Omental fat pad (tissue), 4 donors: ENCODE data around the gene TLR10. TPM values are rescaled to one million over a fixed set of nuclear protein-coding genes. Genes with fewer than 3 reads are reported as not detected.

Source experiments
- ATAC-seq: fragments of 150-250 bp; one replicate; pipeline ENCODE4 v1.9.1; 2016; ENCODE audit warnings: mild to moderate bottlenecking, moderate library complexity; ENCODE audit not compliant: low FRiP score
- DNase-seq: peaks from one replicate; pipeline ENCODE4 v3.0.0-alpha.2; 2019; ENCODE audit warnings: low spot score
- CTCF ChIP-seq, 3 donors: fragments of 450-650 bp; IDR thresholded peaks; one replicate each; pipeline ENCODE4 v1.5.1; 2016 to 2017; ENCODE audit warnings: antibody characterized with exemption in 3 of 3, mild to moderate bottlenecking in 3 of 3, moderate library complexity in 2 of 3
- total RNA-seq, 4 donors: library from RNA; depleted of rRNA; stranded (reverse); fragments of >200 nt; gene quantifications; one replicate each; pipeline ENCODE4 v1.1.0, GENCODE V29; 2016

TLR10 gene
- total RNA-seq, 4 donors from 2014 or later = 0.12 to 2.5 (median 0.33) TPM

DNA sequence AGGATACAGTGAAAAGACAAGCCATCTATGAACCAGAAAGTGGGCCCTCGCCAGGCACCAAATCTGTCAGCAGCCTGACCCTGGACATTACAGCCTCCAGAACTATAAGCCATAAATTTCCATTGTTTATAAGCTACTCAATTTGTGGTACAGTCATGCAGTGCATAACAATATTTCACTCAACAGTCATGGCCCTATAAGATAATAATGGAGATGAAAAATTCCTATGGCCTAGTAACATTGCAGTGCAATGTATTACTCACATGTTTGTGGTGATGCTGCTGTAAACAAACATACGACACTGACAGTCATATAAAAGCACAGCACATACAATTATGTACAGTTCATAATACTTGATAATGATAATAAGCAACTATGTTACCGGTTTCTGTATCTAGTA lies 38.9 kb upstream of the TLR10 start:
- TF ChIP-seq CTCF (IDR thresholded peaks at IDR 0.05) = no peak
- DNase-seq (no peak), ATAC-seq (no peak)

- ATAC-seq (no peak), DNase-seq (no peak)
- TF ChIP-seq CTCF (IDR thresholded peaks at IDR 0.05) = no peak
Measured at GRCh38 chr4:38820329-38821061, 37.7 kb upstream of the TLR10 start.

GRCh38 chr4:38819569-38819968 lies 36.8 kb upstream of the TLR10 start:
- no peak for TF ChIP-seq CTCF (IDR thresholded peaks at IDR 0.05)
- no peak for DNase-seq
- ATAC-seq = no peak

DNA sequence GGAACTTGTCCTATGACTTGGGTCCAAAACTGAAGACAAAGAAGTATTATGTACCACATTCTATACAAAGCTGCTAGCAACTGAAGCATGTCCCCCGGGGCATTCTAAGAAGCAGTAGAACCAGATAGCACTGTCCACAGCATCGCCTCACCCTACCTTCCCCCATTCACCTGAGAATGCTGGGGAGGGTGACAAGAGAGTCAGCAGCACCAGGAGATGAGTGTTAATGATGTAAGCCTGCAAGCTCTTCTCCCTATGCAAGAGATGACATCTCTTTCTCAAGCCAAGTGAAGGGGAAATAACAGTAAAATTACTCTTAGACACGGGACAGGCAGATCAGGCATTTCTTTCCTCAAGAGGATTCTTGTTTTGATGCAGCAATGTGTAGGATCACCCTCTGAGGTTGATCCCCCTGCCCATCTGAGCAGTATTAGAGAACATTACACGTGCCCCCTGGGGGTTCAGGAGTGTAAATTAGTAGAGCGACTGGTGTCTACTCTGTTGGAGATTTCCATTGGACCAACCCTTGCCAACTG lies 35.7 kb upstream of the TLR10 start:
- DNase-seq = no peak
- no peak for ATAC-seq

DNA sequence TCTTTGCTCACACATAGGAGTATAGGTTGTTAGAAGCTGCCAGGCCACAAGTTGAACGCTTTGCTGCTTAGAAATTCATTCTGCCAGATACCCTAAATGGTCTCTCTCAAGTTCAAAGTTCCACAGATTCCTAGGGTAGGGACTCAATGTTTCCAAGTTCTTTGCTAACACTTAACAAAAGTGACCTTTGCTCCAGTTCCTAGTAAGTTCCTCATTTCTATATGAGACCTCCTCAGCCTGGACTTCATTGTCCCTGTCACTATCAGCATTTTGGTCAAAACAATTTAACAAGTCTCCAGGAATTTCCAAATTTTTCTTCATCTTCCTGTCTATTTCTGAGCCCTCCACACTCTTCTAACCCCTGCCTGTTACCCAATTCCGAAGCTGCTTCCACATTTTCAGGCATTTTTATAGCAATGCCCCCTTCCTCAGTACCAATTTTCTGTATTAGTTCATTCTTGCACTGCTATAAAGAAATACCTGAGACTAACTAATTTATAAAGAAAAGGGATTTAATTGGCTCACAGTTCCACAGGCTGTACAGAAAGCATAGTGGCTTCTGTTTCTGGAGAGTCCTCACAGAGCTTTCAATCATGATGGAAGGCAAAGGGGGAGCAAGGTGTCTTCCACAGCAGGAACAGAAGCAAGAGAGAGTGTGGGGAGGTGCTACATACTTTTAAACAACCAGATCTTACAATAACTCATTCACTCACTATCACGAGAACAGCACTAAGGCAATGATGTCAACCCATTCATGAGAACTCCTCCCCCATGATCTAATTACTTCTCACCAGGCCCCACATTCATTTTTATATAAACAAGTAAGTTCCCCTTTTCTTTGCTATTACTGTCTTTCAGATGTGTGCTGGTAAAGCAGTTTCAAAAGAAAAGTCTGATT lies 33.3 kb upstream of the TLR10 start:
- ATAC-seq = peak; percentile 44
- no peak for DNase-seq
- no peak for TF ChIP-seq CTCF (IDR thresholded peaks at IDR 0.05)

More for the DNA sequence above, 35.7 kb upstream of the TLR10 start:
- TF ChIP-seq CTCF (IDR thresholded peaks at IDR 0.05) = no peak

- no peak for ATAC-seq
Measured at GRCh38 chr4:38814386-38814785, 31.6 kb upstream of the TLR10 start.

More at GRCh38 chr4:38814386-38814785, 31.6 kb upstream of the TLR10 start:
- no peak for DNase-seq
- TF ChIP-seq CTCF (IDR thresholded peaks at IDR 0.05) = no peak
